ENCODE measurements around the gene ANKRD35. TPM values are rescaled to one million over a fixed set of nuclear protein-coding genes. Genes with fewer than 3 reads are reported as not detected.

Gene ANKRD35
- total and polyA plus RNA-seq, 9 of the 15 experiments (the other 6 are each of a cell fraction or from before 2014, with no cell fraction given): 0.07 to 0.14 (median 0.07) TPM; not detected in 5

GRCh38 chr1:145823565-145824498 is 61.8 kb downstream of the ANKRD35 start, which contains the start of the genes POLR3C and RNF115 (continued):
- no peak for TF ChIP-seq CHD7 (IDR thresholded peaks at IDR 0.05; ENCODE audit: low read depth, low read length)
- TF ChIP-seq MAZ (CRISPR knock-in tag; conservative IDR thresholded peaks at IDR 0.05 in 1 of 2, IDR thresholded peaks at IDR 0.05 in 1 of 2): peak; percentile 72 to 85
- no peak for TF ChIP-seq KDM1A (IDR thresholded peaks at IDR 0.05)
- TF ChIP-seq TCFL5 (CRISPR knock-in tag; conservative IDR thresholded peaks at IDR 0.05): no peak
- TF ChIP-seq, protein P1, sequence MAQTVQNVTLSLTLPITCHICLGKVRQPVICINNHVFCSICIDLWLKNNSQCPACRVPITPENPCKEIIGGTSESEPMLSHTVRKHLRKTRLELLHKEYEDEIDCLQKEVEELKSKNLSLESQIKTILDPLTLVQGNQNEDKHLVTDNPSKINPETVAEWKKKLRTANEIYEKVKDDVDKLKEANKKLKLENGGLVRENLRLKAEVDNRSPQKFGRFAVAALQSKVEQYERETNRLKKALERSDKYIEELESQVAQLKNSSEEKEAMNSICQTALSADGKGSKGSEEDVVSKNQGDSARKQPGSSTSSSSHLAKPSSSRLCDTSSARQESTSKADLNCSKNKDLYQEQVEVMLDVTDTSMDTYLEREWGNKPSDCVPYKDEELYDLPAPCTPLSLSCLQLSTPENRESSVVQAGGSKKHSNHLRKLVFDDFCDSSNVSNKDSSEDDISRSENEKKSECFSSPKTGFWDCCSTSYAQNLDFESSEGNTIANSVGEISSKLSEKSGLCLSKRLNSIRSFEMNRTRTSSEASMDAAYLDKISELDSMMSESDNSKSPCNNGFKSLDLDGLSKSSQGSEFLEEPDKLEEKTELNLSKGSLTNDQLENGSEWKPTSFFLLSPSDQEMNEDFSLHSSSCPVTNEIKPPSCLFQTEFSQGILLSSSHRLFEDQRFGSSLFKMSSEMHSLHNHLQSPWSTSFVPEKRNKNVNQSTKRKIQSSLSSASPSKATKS (CRISPR knock-in tag; IDR thresholded peaks at IDR 0.05): no peak
- no peak for TF ChIP-seq ZFP1 (CRISPR knock-in tag; IDR thresholded peaks at IDR 0.05)
- no peak for TF ChIP-seq BRF2 (IDR thresholded peaks at IDR 0.05; ENCODE audit: borderline replicate concordance, insufficient read depth, insufficient read length)
- no peak for TF ChIP-seq EGR1 (conservative IDR thresholded peaks at IDR 0.05)
- TF ChIP-seq CBFB (CRISPR knock-in tag; IDR thresholded peaks at IDR 0.05): no peak
- TF ChIP-seq PPARD (CRISPR knock-in tag; IDR thresholded peaks at IDR 0.05): no peak
- TF ChIP-seq ZNF212 (CRISPR knock-in tag; IDR thresholded peaks at IDR 0.05): no peak
- no peak for TF ChIP-seq KLF1 (tag; IDR thresholded peaks at IDR 0.05)
